GM19397 (cell line): ENCODE results near the gene IGSF21.

Source experiments
- ATAC-seq: cut with Tn5 transposase; IDR thresholded peaks from one replicate; pipeline ENCODE4 v1.9.1; 2021; ENCODE audit warnings: mild to moderate bottlenecking, moderate library complexity; ENCODE audit not compliant: unreplicated experiment

Gene IGSF21

DNA sequence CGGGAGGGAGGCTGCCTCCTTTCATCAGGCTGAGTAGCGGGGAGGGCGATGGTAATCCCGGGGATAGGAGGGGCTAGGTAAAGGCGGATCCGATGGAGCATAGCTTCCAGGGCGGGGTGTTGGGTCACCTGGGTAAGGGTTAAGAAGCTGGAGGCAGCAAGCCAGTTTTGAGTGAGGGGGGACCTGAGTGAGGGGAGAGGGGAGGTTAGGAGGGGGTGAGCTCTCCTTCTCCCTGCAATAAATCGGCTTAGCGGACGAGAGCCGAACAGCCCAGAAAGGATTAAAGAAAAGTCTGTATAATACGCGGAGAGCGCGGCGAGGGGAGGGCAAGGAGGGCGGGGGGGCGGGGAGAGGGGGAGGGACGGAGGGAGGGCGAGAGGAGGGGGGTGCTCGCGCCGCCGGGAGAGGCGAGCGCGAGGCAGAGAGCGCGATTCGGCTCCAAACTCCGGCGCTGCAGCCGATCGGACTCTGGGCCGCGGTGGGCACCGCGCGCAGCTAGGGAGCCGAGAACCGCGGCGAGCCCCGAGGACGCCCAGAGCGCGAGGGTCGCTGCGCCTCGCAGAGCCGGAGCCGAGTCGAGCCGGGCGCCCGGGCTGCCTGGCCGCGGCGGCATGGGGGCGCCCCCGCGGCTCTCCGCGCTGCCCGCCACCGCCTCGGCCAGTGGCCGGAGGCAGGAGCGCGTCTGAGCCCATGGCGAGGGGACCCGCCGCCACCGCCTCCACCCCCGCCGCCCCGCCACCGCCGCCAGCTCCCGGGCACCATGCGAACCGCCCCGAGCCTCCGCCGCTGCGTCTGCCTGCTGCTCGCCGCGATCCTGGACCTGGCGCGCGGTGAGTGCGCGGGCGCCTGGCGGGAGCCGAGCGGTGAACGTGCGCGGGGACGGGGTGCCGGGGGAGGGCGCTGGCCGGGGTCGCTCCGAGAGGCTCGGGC lies at the start of gene IGSF21:
Gene IGSF21 (plus strand): TSS at position 430 of the 930 bp plus-strand sequence. CDS start 331 bp downstream, at position 761.
- no peak for ATAC-seq

DNA sequence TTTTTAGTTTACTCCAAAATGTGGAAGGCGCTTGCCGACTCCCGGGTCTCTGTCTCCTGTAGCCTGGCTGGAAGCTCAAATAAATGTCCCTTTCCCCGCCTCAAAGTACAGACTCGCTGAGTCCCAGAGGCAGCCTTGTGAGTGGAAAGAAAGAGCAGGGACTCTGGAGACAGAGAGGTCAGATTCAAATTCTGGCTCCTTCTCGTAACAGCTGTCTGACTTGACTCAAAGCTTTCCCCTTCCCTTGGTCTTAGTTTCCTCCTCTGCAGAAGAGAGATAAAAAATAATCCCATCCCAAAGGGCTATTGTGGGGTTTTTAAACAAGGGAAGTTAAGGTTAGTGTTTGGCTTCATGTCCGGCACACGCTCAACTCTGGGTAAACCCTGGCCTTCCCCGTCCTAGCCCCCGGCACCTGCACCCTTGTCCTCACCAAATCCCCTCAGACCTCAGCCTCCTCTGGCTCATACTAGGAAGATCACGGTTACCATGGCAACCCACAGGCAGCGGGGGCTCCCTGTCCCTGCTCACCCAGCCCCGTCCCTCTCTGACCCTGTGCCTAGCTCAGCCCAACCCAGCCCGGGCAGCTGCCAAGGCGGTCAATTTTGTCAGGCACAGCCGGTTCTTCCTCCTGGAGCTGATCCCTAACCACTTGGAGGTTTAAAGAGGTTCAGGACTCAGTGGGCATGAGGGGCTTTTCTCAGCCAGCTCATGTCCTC lies 49.2 kb upstream of the IGSF21 start:
- no peak for ATAC-seq

DNA sequence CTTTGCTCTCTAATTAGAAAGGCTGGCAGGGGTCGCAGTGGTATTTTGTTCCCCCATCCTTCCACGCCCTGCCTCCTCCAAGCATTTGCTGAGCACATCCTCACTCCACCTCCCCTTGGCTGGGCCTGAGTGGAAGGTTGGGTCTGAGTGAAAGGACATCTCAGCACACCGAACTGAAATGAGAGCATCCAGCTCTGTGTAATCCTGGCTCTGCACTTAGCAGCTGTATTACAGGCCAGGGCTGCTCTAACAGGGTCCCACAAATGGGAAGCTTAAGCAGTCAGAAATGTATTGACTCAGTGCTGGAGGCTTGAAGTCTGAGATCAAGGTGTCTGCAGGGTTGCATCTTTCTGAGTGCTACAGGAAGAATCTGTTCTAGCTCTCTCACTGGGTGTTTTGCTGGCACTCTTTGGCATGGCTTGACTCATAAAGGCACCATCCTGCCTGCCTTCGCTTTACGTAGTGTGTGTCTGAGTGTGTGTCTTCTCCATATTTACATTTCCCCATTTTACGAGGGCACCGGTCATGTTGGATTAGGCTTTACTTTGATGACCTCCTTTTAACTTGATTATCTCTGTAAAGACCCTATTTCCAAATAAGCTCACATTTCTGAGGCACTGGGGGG lies 48.5 kb upstream of the IGSF21 start:
- no peak for ATAC-seq

DNA sequence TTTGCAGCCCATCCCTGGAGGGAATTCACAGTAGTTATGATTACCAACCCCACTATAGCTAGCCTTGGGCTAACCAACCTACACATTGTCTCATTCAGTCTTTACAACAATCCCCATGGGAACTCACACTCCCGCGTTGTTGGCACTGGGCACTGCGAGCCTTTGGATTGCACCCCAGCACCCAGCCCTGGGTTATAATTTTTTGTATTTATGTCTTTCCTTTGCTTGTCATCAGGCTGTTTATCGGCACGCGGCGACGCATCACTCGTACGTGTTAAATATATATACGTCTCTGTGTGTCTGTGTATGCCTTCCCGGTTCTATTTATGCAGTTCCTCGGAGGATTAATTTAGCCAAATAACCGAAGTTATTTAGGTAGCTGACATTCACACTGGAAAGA lies 47.2 kb upstream of the IGSF21 start:
- ATAC-seq: no peak

DNA sequence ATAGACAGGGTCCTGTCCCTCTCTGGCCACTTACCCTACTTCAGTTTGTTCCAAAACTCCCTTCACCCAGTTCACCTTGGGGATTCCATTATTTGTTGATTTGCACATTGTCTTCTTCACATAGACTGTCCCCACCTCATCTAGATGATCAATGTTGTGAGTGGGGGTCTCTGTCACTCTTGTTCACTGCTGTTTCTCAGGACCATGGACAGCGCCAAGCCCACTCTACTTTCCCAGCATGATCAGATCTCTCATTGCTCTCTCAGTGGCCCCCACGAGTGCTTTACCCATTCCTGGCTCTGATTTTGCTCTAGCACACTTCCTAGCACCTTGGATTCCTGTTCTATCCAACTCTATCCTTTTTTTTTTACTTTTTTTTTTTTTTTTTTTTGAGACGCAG lies 45.4 kb upstream of the IGSF21 start:
- no peak for ATAC-seq

DNA sequence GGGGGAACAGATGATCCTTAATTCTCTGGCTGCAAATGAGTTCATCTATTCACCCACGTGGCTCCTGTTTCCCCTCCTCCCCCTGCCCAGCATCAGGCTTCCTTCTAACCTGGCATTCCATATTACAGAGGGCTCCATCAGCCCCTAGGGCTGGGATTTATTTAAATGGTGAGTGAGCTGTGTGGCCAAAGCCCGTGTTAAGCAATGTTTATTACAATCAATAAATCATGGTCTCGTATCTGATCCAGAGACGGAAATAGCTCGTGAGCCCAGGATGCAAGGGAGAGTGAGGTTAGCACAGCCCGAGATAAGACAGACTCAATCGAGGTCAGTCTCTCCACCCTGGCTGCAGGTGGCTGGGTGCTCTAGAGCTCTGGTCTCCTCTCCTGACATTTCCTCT lies 43.1 kb upstream of the IGSF21 start:
- no peak for ATAC-seq

DNA sequence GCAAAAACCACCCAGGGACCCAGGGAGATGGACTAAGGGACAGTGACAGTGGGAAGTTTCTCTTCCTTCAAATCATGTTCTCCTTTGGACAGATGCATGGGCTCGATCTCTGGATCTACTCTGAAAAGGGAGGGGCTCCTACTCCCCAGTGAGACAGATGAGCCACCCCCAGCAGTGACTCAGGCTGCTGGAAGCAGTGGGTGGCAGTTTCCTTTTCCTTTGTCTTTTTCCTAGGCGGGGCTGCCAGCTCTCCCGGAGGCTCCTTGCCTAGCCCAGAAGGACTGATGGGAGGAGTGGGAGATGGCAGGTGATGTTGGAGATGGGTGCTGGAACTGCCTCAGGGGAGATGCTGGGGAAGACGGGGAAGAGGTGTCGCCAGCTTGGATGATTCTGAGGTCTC lies 41.0 kb upstream of the IGSF21 start:
- ATAC-seq: no peak

DNA sequence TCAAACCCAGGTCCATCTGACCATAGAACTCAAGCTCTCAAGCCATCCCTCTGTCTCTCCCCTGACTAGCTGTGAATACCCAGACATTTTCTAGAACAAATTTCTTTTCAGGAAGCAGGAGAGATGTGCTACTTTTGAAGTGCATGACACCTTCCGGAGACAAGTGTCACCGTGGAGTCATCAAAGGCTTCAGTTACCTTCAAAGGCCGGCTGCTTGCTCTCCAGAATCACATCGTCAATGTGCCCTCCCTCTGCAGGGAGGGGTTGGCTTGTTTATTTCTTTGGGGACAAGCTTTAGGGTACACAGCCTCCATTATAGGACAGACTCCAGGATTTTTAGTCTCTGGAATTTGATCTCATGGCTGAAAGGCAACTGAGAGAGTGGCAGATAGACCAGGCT lies 37.7 kb upstream of the IGSF21 start:
- no peak for ATAC-seq

DNA sequence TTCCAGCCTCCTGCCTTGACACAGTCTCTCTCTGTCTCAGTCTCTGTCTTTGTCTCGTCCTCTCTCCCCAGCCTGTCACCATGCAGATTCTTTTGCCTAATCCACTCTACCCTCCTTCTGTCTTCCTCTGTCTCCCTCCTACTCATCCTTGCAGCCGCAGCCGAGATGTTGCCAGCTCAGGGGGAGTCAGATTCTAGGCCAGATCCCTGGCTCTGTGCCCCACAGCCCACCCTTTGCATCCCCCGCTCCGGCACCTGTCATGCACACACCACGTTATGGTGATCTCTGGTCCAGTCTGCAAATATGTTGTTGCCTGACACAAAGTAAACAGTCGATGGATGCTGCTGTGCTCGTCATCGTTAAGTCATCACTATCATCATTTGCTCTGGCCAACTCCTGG lies 35.5 kb upstream of the IGSF21 start:
- no peak for ATAC-seq

DNA sequence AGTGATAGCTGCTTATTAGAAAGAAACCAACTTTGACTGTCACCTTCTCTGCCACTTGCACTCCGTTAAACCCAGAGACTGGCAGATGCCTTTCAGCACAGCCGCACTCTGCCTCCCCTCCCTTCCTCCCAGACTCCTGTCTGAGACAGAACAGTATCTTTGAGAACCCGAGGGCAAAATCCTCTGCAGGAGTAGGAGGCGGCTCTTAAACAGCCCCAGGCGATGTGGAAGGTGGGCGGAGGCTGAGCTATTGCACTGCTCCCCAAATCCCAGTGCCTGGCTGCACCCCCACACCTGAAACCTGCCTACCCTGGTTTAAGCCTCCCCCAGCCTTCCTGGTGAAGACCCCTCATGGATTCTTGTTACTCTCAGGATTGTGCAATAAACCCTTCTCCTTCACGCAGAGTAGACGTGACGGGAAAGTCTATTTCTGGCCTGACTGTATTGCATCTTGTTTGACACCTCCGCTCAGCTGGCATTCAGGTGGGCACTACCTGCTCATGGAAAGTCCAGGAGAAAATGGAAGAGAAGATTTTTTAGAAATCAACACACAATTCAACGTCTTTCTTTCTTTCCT lies 34.4 kb upstream of the IGSF21 start:
- no peak for ATAC-seq

DNA sequence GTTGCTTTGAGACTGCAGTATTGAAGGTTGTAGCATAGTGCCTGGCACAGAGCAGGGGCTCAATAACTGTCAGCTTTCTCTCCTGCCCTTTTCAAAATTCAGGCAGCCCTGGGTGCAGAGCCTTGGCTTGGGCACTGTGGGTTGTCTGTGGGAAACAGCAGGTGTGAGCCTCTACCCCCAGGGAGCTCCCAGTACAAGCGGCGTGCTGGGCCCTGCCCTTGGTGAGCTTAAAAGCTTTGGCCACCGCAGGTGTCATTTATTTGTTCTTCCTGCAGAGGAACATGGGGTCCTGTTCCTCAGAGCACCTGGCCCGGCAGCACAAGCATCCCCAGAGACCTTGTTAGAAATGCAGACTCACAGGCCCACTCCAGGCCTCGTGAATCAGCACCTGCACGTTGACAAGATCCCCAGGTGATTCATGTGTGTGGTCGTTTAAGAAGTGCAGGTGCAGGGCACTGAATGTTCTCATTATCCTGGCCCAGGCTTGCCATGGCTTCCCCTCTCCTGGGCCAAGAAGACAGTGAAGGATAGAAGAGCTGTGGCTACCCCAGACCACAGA lies 29.9 kb upstream of the IGSF21 start:
- ATAC-seq: no peak

DNA sequence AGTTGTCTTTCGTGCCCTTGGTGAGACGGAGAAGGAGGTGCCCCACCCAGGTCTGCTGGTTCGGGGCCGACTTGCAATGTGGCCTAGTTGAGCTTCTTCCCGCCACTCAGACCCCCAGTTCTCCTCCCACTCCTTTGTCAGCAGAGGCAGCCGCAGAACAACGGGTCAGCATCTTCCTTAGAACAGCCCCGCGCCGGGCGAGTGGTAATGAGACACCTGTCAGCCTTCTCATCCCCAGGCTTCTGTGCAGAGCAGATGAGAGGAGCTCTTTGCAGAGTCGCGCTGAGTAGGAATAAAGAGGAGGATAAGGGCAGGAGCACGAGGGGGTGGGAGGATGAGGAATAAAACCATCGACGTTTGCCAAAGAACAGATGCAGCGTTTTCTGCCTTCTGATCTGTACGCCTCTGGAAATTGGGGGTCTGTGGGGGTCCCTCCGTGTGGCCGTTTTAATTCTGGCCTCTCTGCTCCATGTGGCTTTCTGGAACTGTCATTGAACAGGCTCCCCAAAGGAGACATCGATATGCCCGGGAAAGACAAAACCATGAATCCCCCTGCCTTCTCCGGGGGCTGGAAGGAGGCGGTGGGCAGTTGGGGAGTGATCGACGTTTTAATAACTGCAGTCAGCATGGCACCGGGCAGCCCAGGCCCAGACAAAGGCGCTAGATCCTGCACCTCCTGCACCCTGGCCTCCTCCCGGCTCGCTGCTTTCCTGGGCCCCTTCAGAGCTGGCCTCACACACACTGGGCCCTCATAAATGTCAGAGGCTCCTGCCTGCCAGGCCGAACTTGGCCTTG lies 27.5 kb upstream of the IGSF21 start:
- ATAC-seq: no peak

DNA sequence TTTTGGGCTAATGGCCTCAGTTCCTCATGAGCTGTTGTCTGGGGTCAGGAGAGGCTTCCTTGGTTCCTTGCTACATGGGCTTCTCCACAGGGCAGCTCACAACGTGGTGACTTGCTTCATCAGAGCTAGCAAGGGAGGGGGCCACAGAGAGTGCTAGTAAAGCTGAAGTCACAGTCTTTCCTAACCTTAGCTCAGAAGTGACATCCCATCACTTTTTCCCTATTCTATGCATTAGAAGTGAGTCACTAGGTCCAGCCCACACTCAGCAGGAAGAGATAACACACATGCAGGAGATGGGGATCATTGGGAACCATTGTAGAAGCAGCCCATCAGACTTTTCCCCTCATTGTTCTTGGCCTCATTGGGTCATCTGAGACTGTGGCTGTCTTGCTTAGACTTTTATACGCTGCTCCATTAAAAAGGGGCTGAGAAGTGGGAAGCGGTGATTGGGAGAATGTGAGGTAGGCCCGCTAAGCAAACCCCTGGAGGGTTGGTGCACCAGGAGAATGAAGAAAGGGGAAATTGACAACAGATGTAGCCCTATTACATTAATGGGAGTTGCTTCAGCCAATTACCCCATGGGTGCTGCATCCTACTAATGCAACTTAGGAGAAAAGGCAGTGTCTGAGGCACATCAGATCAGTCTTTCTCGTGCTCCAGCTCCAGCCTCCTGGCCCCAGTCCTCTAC lies 22.1 kb upstream of the IGSF21 start:
- no peak for ATAC-seq

DNA sequence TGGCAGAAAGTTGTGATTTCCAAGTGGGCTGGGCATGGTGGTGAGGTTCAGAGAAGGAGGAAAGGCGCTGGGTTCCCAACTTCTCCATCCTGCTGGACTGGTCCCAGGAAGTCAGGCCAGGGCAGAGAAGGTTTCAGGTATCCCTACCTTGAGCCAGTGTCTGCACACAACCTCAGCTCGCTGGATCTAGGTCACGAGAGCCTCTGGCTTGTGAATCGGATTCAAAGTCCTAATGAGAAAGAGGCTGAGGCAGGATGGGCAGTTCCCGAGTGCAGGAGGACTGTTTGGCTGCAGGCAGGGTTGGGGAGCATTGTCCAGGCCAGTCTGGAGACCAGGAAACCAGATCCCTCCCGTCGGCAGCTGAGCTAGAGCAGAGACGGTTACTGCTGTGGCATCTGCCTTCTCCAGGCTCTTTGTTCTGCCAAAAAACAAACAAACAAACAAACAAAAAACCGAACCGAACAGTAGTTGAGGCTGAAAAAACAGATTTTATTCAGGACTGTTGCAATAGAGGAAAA lies 19.5 kb upstream of the IGSF21 start:
- ATAC-seq: no peak

DNA sequence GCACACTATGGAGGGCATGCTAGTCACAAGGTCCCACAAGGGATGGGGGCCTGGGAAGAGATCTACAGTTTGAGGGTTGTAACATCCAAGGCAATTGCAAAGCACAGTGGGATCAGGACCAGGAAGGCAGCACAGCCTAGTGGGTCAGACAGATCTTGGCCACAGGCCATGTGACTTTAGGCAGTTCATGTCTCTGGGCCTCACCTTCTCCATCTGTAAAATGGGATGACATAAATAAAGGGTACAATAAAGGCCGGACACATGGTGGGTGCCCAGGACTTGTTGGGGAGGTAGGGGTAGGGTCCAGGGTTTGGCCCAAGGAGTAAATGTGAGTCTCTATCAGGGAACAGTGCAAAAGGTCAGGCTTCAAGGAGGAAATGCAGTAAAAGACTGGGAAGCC lies 18.1 kb upstream of the IGSF21 start:
- ATAC-seq: no peak

DNA sequence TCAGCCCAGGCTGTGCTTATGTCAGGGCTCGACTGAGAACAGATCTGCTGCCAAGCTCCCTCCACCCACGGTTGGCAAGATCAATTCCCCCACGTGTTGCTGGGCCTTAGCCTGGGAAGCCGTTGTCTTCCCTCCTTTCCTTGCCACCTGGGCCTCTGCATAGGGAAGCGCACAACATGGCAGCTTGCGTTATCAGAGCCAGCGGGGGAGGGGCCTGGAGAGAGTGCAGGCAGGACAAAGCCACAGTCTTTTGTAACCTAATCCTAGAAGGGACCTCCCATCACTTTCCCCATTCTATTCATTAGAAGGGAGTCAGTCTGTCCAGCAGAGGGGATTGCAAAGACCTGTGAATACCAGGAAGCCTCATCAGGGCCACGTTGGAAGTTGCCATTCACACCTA lies 17.0 kb upstream of the IGSF21 start:
- no peak for ATAC-seq

DNA sequence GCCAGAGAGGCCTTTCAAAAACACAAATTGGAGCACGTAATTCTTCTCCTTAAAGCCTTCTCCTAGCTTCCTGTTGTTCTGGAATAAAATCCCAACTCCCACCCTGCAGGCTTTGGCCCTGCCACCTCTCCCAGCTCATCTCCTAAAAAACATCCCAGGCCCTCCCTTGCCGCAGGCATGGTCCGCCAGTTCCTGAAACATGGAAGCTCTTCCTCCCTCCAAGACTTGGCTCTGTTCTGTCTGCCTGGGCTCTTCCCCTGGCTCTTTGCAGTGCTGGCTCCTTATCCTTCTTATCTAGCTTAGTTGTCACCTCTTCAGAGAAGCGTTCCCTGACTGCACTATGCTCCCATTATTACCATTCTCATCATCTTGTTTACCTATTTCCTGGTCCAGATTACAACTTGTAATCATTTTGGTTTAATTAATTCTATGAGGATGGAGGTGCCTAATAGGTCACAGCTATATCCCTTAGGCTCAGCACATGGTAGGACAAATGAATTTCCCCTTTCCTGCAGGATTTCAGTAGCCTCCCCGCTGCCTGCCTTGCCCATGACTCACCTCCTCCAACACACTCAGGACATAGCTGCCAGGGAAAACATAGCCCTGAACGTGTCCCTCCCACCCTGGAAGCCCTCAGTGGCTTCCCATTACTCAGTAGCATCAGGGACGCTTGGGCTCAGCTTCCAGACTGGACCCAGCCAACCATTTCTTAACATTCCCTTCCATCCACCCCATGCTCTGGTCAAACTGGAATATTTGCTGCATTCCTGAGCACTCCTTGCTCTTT lies 15.7 kb upstream of the IGSF21 start:
- ATAC-seq: no peak

DNA sequence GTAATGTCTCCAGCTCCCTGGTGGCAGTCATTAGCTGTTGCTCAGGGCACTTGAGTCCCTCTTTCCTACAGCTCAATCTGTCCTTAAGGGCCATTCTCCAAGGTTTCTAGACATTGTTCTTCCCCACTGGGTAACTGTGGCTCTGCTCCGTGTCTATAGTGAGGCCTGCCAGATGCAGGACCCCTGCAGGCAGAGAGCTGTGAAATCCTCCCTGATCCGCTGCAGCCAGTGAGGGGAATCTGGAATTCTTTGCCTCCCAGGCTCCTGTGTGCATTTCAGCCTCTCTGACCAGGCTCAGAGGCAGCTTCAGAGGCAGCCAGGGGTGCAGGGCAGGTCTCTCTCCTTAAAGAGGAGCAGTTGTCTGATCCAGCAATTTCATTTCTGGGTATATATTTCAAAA lies 14.4 kb upstream of the IGSF21 start:
- no peak for ATAC-seq

DNA sequence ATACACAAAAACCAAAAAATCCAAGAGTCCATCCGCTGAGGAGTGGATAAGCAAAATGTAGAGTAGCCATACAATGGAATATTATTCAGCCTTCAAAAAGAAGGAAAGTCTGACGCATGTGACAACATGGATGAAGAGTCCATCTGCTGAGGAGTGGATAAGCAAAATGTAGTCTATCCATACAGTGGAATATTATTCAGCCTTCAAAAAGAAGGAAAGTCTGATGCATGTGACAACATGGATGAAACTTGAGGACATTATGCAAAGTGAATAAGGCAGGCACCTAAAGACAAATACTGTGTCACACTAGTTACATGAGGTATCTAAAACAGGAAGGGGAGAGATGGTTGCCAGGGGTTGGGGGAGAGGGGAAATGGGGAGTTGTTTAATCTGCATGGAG lies 14.0 kb upstream of the IGSF21 start:
- ATAC-seq: no peak
